Measurements from ENCODE around the gene SNAPC2.
"Not testable (repeated sequence)": the region's sequence is repeated elsewhere in the genome, so short reads cannot be mapped to it uniquely, and the experiment has no call there.

SNAPC2 gene

GRCh38 chr19:7912697-7913564 lies 7.2 kb upstream of the SNAPC2 start:
- Mint-ChIP-seq H3K36me3 (ENCODE audit: low read depth) (peaks cover 17% of the 10 kb centered on the region), H3K27ac (no peak overlapping the region), H3K9me3 (no peaks in the 10 kb centered on the region), H3K4me1 (ENCODE audit: low read depth) (peaks cover 13% of the 10 kb centered on the region), H3K27me3 (peaks cover 21% of the 10 kb centered on the region), H3K4me3 (no peak overlapping the region)

- Mint-ChIP-seq H3K27me3 (peaks cover 28% of the 10 kb centered on the region), H3K27ac (no peak overlapping the region), H3K4me3 (no peak overlapping the region)
Observed at GRCh38 chr19:7913652-7914051, 6.5 kb upstream of the SNAPC2 start.

DNA sequence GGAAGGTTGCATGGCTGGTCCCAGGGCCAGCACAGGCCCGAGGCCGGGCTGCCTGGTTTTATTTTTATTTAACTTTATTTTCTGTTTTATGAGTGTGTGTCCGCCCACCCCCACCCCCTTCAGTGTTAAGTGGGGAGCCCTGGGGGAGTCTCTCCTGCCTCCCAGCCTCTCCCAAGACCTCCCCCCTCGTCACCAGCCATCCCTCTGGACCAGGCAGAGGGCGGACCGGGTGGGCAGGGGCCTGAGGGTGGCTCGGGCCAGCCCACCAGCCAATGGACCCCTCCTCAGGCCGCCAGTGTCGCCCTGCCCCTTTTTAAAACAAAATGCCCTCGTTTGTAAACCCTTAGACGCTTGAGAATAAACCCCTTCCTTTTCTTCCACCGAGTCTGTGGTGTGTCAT lies 6.0 kb upstream of the SNAPC2 start:
- no peak overlapping the region for H3K27ac Mint-ChIP-seq
- no peaks in the 10 kb centered on the region for H3K9me3 Mint-ChIP-seq
- peaks cover 20% of the 10 kb centered on the region for H3K4me1 Mint-ChIP-seq (ENCODE audit: low read depth)
- H3K36me3 Mint-ChIP-seq (ENCODE audit: low read depth), result peaks cover 17% of the 10 kb centered on the region
- no peak overlapping the region for H3K4me3 Mint-ChIP-seq
- H3K27me3 Mint-ChIP-seq, result peaks cover 28% of the 10 kb centered on the region

More at GRCh38 chr19:7913652-7914051, 6.5 kb upstream of the SNAPC2 start:
- Mint-ChIP-seq H3K4me1 (ENCODE audit: low read depth) (peaks cover 20% of the 10 kb centered on the region), H3K36me3 (ENCODE audit: low read depth) (peaks cover 17% of the 10 kb centered on the region), H3K9me3 (no peaks in the 10 kb centered on the region)

DNA sequence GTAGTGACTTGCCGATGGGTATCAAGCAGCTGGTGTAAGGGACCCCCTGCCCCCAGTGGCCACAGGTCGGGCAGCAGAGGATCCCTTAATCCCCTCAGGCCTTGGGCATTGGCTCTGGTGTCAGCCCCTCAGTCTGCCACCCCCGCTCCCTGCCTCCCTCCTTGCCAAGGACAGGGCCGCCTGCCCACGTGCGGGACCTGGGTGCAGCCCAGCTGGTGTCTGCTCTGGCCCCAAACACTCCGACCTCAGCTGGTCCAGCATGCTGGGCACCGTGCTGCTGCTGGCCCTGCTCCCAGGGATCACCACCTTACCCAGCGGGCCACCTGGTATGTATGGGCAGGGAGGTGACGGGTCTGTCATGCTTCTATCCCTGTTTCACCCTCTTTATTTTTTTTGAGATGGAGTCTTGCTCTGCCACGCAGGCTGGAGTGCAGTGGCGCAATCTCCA lies 5.5 kb upstream of the SNAPC2 start, which contains the start of gene TGFBR3L:
TGFBR3L (plus strand) TSS at position 233 of the 448 bp plus-strand sequence.
- peaks cover 22% of the 10 kb centered on the region for H3K4me1 Mint-ChIP-seq (ENCODE audit: low read depth)
- peaks cover 31% of the 10 kb centered on the region for H3K27me3 Mint-ChIP-seq
- peaks cover 17% of the 10 kb centered on the region for H3K36me3 Mint-ChIP-seq (ENCODE audit: low read depth)
- peak within 1 kb of the TSS; percentile 52 for H3K4me3 Mint-ChIP-seq
- no peaks in the 10 kb centered on the region for H3K9me3 Mint-ChIP-seq
- H3K27ac Mint-ChIP-seq, result no peak within 1 kb of the TSS

- H3K9me3 Mint-ChIP-seq, result no peaks in the 10 kb centered on the region
- peaks cover 33% of the 10 kb centered on the region for H3K27me3 Mint-ChIP-seq
- peak overlapping the region; percentile 52 for H3K4me3 Mint-ChIP-seq
- H3K4me1 Mint-ChIP-seq (ENCODE audit: low read depth), result peaks cover 28% of the 10 kb centered on the region
- peaks cover 15% of the 10 kb centered on the region for H3K36me3 Mint-ChIP-seq (ENCODE audit: low read depth)
- no peak overlapping the region for H3K27ac Mint-ChIP-seq
Observed at GRCh38 chr19:7915250-7916102, 4.7 kb upstream of the SNAPC2 start.

DNA sequence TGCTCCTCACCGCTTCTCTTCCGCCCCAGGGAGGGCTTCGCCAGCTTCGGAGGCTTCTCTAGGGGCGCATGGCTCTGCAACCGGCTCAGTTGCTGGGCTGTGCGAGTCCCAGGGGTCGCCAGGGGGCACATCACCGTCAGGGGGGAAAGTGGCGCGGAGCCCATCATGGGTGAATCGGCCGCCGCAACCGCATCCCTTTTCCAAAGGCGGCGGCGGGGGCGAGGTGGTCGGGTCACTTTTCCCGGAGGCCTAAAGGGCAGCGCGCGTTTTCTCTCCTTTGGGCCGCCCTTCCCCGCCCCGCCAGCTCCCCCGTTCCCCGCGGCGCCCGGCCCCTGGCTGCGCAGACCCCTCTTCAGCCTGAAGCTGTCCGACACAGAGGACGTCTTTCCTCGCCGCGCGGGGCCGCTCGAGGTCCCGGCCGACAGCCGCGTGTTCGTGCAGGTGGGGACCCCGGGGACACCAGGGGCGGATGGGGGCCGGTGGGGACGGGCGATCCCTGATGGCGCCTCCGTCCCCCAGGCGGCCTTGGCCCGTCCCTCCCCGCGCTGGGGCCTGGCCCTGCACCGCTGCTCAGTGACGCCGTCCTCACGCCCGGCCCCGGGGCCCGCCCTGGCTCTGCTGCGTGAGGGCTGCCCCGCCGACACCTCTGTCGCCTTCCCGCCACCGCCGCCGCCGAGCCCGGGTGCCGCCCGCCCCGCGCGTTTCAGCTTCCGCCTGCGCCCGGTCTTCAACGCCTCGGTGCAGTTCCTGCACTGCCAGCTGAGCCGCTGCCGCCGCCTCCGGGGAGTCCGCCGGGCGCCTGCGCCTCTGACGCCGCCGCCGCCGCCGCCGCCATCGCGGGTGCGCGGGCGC lies 3.8 kb upstream of the SNAPC2 start:
- H3K4me1 Mint-ChIP-seq (ENCODE audit: low read depth), result peaks cover 34% of the 10 kb centered on the region
- no peaks in the 10 kb centered on the region for H3K9me3 Mint-ChIP-seq
- peak overlapping the region; percentile 52 for H3K4me3 Mint-ChIP-seq
- H3K27me3 Mint-ChIP-seq, result peaks cover 33% of the 10 kb centered on the region
- no peak overlapping the region for H3K27ac Mint-ChIP-seq
- peaks cover 11% of the 10 kb centered on the region for H3K36me3 Mint-ChIP-seq (ENCODE audit: low read depth)

- H3K27me3 Mint-ChIP-seq, result peaks cover 33% of the 10 kb centered on the region
- H3K36me3 Mint-ChIP-seq (ENCODE audit: low read depth), result peaks cover 8% of the 10 kb centered on the region
- peaks cover 34% of the 10 kb centered on the region for H3K4me1 Mint-ChIP-seq (ENCODE audit: low read depth)
- no peak overlapping the region for H3K27ac Mint-ChIP-seq
- no peaks in the 10 kb centered on the region for H3K9me3 Mint-ChIP-seq
- H3K4me3 Mint-ChIP-seq, result peak overlapping the region; percentile 69
Observed at GRCh38 chr19:7916955-7917266, 3.2 kb upstream of the SNAPC2 start.

DNA sequence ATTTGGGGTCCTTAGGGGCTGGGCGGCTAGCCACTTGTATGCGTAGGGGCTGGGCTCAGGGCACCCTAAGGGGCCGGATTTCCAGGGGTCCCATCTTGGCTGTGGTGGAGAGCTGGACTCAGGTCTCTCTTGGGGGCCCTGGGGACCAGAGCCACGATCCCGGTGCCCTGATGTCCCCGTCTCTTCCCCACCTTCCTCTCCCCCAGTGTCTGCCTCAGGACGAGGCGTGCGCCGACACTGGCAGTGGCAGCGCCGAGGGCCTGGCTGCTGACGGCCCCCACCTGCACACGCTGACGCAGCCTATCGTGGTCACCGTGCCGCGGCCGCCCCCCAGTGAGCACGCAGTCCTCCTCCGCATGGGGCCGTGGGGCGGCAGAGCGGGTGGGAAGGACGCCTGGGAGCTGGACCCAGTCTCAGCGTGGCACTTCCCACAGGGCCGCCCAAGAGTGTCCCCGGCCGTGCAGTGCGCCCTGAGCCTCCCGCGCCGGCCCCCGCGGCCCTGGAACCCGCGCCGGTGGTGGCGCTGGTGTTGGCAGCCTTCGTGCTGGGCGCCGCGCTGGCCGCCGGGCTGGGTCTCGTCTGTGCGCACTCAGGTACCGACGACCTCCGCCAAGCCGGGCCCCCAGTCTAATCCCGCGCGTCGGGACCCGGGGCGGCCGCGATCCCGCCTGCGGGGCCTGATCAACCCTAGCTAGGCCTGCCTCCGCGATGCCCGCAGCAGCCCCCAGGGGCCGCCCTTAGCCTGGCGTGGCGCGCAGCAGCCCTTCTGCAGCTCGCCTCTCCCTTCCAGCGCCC lies 2.7 kb upstream of the SNAPC2 start:
- peaks cover 33% of the 10 kb centered on the region for H3K27me3 Mint-ChIP-seq
- peaks cover 5% of the 10 kb centered on the region for H3K36me3 Mint-ChIP-seq (ENCODE audit: low read depth)
- peaks cover 34% of the 10 kb centered on the region for H3K4me1 Mint-ChIP-seq (ENCODE audit: low read depth)
- H3K4me3 Mint-ChIP-seq, result peak overlapping the region; percentile 69
- H3K9me3 Mint-ChIP-seq, result no peaks in the 10 kb centered on the region
- H3K27ac Mint-ChIP-seq, result no peak overlapping the region

GRCh38 chr19:7918062-7918614 lies 2.0 kb upstream of the SNAPC2 start:
- Mint-ChIP-seq H3K27me3 (peaks cover 33% of the 10 kb centered on the region), H3K4me1 (ENCODE audit: low read depth) (peaks cover 34% of the 10 kb centered on the region), H3K4me3 (peak overlapping the region; percentile 52)
- not testable (repeated sequence) for H3K27ac Mint-ChIP-seq; H3K36me3 Mint-ChIP-seq (ENCODE audit: low read depth); H3K9me3 Mint-ChIP-seq

DNA sequence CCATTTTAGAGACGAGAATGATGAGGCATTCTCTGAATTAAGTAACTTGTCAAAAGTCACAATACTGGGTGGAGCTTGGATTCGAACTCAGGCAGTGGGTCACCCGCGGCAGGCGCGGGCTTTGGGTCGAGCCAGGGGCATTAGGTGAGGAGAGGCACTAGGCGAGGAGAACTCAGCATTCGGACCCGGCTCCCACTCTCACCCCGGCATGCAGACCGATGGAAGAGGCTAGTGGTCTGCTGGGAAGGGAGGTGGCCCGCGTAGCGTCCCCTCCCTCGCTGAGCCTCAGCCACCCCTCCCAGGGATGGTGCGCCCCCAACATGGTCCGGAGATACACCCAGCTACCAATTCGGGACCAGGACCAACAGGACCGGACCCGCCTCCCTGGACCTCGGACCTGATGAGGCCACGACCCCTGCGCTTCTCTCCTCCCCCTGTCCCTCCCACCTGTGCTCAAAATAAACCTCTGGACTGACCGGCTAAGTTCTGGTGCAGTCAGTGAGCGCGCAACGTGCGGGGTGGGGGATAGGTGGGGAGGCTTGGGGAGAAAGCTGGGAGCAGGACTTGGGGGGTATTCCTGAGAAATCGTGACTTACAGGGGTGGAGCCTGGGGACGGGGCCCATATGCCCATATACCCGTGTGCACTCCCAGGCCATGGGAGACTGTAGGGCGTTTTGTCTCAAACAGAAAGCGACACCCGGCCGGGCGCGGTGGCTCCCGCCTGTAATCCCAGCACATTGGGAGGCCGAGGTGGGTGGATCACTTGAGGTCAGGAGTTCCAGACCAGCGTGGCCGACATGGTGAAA lies 1.3 kb upstream of the SNAPC2 start:
- peaks cover 33% of the 10 kb centered on the region for H3K27me3 Mint-ChIP-seq

DNA sequence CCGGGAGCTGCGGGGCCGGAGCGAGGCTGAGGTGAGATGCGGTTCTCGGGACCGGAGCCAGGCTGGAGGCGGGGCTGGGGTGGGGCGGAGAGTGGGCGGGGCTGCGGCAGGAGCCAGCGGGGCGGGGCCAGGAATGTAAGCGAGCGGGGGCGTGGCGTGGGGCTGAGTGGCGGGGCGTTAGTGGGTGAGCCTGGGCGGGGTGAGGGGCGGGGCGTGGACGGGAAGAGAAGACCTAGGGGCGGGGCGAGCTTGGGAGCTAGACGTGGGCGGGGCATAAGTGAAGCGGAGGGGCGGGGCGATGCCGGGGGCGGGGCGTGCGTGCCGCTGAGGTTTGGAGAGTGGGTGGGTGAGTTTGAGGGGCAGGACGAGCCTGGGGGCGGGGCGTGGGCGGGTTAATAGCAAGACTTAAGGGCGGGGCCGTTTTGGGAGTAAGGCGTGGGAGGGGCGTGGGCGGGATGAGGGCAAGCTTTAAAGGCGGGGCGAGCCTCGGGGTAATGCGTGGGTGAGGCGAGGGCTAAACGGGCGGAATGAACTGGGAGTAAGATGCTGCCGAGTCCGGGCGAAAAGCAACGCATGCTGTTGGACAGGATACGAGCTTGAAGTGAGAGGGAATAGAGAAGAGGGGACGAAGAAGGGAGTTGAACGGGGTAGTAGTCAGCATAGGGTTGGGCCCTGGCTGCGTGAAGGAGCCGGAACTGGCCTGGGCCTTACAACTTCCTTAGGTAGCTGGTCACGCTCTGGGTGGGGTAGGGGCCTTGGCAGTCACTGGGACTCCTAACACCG lies 572 bp downstream of the SNAPC2 start:
- no peaks in the 10 kb centered on the region for H3K36me3 Mint-ChIP-seq (ENCODE audit: low read depth)
- H3K27me3 Mint-ChIP-seq, result peaks cover 20% of the 10 kb centered on the region
- H3K4me3 Mint-ChIP-seq, result peak overlapping the region; percentile 84
- H3K27ac Mint-ChIP-seq, result peak overlapping the region; percentile 89
- H3K4me1 Mint-ChIP-seq (ENCODE audit: low read depth), result peaks cover 34% of the 10 kb centered on the region
- no peaks in the 10 kb centered on the region for H3K9me3 Mint-ChIP-seq

More for the DNA sequence above, 1.3 kb upstream of the SNAPC2 start:
- Mint-ChIP-seq H3K27ac (no peak overlapping the region), H3K36me3 (ENCODE audit: low read depth) (no peaks in the 10 kb centered on the region), H3K9me3 (no peaks in the 10 kb centered on the region), H3K4me3 (peak overlapping the region; percentile 26), H3K4me1 (ENCODE audit: low read depth) (peaks cover 34% of the 10 kb centered on the region)

GRCh38 chr19:7921302-7921966 lies 1.3 kb downstream of the SNAPC2 start:
- Mint-ChIP-seq H3K4me1 (ENCODE audit: low read depth) (peaks cover 33% of the 10 kb centered on the region), H3K4me3 (peak overlapping the region; percentile 84), H3K36me3 (ENCODE audit: low read depth) (no peaks in the 10 kb centered on the region), H3K27ac (peak overlapping the region; percentile 89), H3K27me3 (peaks cover 17% of the 10 kb centered on the region), H3K9me3 (no peaks in the 10 kb centered on the region)
